ENCODE measurements around the gene TNFRSF17. TPM values are rescaled to one million over a fixed set of nuclear protein-coding genes. Genes with fewer than 3 reads are reported as not detected.

The TNFRSF17 gene
- polyA plus RNA-seq, 1 donor = not detected

- DNase-seq = peak in 1 of 2 donors; percentile 17
- H3K9me3 ChIP-seq (ENCODE audit: control insufficient read depth, low read depth, low read length) = no peaks in the 10 kb centered on the region
- H3K27me3 ChIP-seq (ENCODE audit: control insufficient read depth, insufficient read depth, low read length) = no peaks in the 10 kb centered on the region
- no peaks in the 10 kb centered on the region for H3K4me1 ChIP-seq (ENCODE audit: control insufficient read depth, insufficient read depth, low read length)
- no peak overlapping the region for H3K27ac ChIP-seq (ENCODE audit: low read length)
- H3K4me3 ChIP-seq (ENCODE audit: low read length) = no peak overlapping the region
- WGBS (ENCODE audit: insufficient coverage, low lambda C conversion rate) = no CpG with 5 or more reads among the region's 11 CpGs
- no peaks in the 10 kb centered on the region for H3K36me3 ChIP-seq (ENCODE audit: control insufficient read depth, insufficient read depth, low read length)
These were observed 37.5 kb downstream of the TNFRSF17 start for GRCh38 chr16:12002447-12003006.

GRCh38 chr16:12006637-12007036 is 41.6 kb downstream of the TNFRSF17 start:
- DNase-seq = no peak
- no CpG with 5 or more reads among the region's 3 CpGs for WGBS (ENCODE audit: insufficient coverage, low lambda C conversion rate)
- Histone ChIP-seq H3K27ac (ENCODE audit: low read length) (no peak overlapping the region), H3K4me1 (ENCODE audit: control insufficient read depth, insufficient read depth, low read length) (no peaks in the 10 kb centered on the region), H3K4me3 (ENCODE audit: low read length) (no peak overlapping the region), H3K9me3 (ENCODE audit: control insufficient read depth, low read depth, low read length) (no peaks in the 10 kb centered on the region), H3K36me3 (ENCODE audit: control insufficient read depth, insufficient read depth, low read length) (no peaks in the 10 kb centered on the region), H3K27me3 (ENCODE audit: control insufficient read depth, insufficient read depth, low read length) (no peaks in the 10 kb centered on the region)

DNA sequence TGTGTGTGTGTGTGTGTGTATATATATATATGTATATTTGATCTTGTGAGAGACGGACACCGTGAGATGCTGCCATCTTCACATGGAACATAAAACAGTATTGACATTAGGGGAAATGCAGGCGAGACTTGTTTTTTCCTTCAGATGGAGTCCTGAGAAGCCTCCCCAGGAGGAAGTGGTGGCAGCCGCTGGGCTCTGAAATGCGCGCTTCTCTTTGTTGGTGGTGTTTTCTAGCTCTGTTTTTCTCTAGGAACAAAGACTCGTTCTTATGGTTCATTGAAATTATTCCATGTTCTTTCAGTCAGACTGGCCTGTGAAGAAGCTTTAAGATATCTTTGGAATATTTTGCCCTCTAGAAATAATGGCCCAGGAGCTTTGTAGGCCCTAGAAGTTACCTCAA is 44.5 kb downstream of the TNFRSF17 start:
- Histone ChIP-seq H3K4me3 (ENCODE audit: low read length) (no peak overlapping the region), H3K4me1 (ENCODE audit: control insufficient read depth, insufficient read depth, low read length) (no peaks in the 10 kb centered on the region), H3K36me3 (ENCODE audit: control insufficient read depth, insufficient read depth, low read length) (no peaks in the 10 kb centered on the region), H3K27me3 (ENCODE audit: control insufficient read depth, insufficient read depth, low read length) (no peaks in the 10 kb centered on the region), H3K9me3 (ENCODE audit: control insufficient read depth, low read depth, low read length) (no peaks in the 10 kb centered on the region), H3K27ac (ENCODE audit: low read length) (no peak overlapping the region)
- DNase-seq = no peak
- WGBS (ENCODE audit: insufficient coverage, low lambda C conversion rate) = no CpG with 5 or more reads among the region's 7 CpGs

- WGBS (ENCODE audit: insufficient coverage, low lambda C conversion rate) = no CpG with 5 or more reads among the region's 2 CpGs
- no peak overlapping the region for H3K4me3 ChIP-seq (ENCODE audit: low read length)
- H3K27ac ChIP-seq (ENCODE audit: low read length) = no peak overlapping the region
- no peaks in the 10 kb centered on the region for H3K4me1 ChIP-seq (ENCODE audit: control insufficient read depth, insufficient read depth, low read length)
- H3K9me3 ChIP-seq (ENCODE audit: control insufficient read depth, low read depth, low read length) = no peaks in the 10 kb centered on the region
- H3K27me3 ChIP-seq (ENCODE audit: control insufficient read depth, insufficient read depth, low read length) = no peaks in the 10 kb centered on the region
- no peaks in the 10 kb centered on the region for H3K36me3 ChIP-seq (ENCODE audit: control insufficient read depth, insufficient read depth, low read length)
- no peak for DNase-seq
These were observed 44.9 kb downstream of the TNFRSF17 start for GRCh38 chr16:12009922-12010321.

DNA sequence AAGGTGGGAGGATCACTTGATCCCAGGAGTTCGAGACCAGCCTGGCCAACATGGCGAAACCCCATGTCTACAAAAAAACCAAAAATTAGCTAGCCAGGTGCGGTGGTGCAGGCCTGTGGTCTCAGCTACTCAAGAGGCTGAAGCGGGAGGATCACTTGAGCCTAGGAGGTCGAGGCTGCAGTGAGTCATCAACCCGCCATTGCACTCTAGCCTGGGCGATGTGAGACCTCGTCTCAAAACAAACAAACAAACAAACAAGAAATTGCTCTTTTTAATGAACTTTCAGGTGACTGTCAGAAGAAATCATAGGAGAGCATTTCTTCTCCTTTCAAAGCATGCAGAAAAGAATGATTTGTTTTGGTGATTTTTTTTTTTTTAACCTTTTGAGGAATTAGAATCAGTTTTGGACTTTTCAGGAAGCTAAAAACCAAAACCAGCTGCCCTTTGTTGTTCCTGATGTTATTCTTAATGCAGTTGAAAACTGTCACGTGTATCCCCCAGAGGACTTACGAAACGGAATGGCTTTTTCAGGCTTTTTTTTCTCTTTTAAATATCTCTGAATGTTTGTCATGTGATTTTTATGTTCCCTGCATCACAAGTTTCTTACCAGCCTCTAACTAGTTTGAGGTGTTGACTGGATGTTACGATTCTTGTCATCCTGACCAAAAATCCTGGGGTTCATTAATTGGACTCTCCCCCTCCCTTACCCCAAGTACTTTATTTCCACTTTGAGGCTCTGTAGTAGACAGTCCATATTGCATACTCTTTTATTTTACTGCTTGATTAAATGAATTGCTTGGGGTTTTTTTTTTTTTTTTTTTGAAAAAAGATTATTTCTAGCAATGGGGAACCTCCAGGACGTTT is 45.6 kb downstream of the TNFRSF17 start:
- WGBS (ENCODE audit: insufficient coverage, low lambda C conversion rate) = no CpG with 5 or more reads among the region's 13 CpGs
- no peaks in the 10 kb centered on the region for H3K36me3 ChIP-seq (ENCODE audit: control insufficient read depth, insufficient read depth, low read length)
- H3K4me3 ChIP-seq (ENCODE audit: low read length) = no peak overlapping the region
- no peaks in the 10 kb centered on the region for H3K4me1 ChIP-seq (ENCODE audit: control insufficient read depth, insufficient read depth, low read length)
- H3K27ac ChIP-seq (ENCODE audit: low read length) = no peak overlapping the region
- H3K27me3 ChIP-seq (ENCODE audit: control insufficient read depth, insufficient read depth, low read length) = no peaks in the 10 kb centered on the region
- H3K9me3 ChIP-seq (ENCODE audit: control insufficient read depth, low read depth, low read length) = no peaks in the 10 kb centered on the region
- no peak for DNase-seq

- no peak for DNase-seq
These were observed 46.6 kb downstream of the TNFRSF17 start for GRCh38 chr16:12011565-12011964.

GRCh38 chr16:12016291-12016947 is 51.4 kb downstream of the TNFRSF17 start:
- no peak overlapping the region for H3K27ac ChIP-seq (ENCODE audit: low read length)
- no peak overlapping the region for H3K4me3 ChIP-seq (ENCODE audit: low read length)
- no peak for DNase-seq
- no peaks in the 10 kb centered on the region for H3K9me3 ChIP-seq (ENCODE audit: control insufficient read depth, low read depth, low read length)
- 92% methylated on average over 2 of the region's 4 CpGs for WGBS (ENCODE audit: insufficient coverage, low lambda C conversion rate)
- H3K4me1 ChIP-seq (ENCODE audit: control insufficient read depth, insufficient read depth, low read length) = no peaks in the 10 kb centered on the region
- H3K27me3 ChIP-seq (ENCODE audit: control insufficient read depth, insufficient read depth, low read length) = no peaks in the 10 kb centered on the region
- no peaks in the 10 kb centered on the region for H3K36me3 ChIP-seq (ENCODE audit: control insufficient read depth, insufficient read depth, low read length)

More at GRCh38 chr16:12011565-12011964, 46.6 kb downstream of the TNFRSF17 start:
- Histone ChIP-seq H3K4me1 (ENCODE audit: control insufficient read depth, insufficient read depth, low read length) (no peaks in the 10 kb centered on the region), H3K9me3 (ENCODE audit: control insufficient read depth, low read depth, low read length) (no peaks in the 10 kb centered on the region), H3K4me3 (ENCODE audit: low read length) (no peak overlapping the region), H3K36me3 (ENCODE audit: control insufficient read depth, insufficient read depth, low read length) (no peaks in the 10 kb centered on the region), H3K27me3 (ENCODE audit: control insufficient read depth, insufficient read depth, low read length) (no peaks in the 10 kb centered on the region), H3K27ac (ENCODE audit: low read length) (no peak overlapping the region)
- WGBS (ENCODE audit: insufficient coverage, low lambda C conversion rate) = 70% methylated on average over 1 of the region's 4 CpGs

- no peaks in the 10 kb centered on the region for H3K9me3 ChIP-seq (ENCODE audit: control insufficient read depth, low read depth, low read length)
- no peak overlapping the region for H3K27ac ChIP-seq (ENCODE audit: low read length)
- H3K4me3 ChIP-seq (ENCODE audit: low read length) = no peak overlapping the region
- no peaks in the 10 kb centered on the region for H3K36me3 ChIP-seq (ENCODE audit: control insufficient read depth, insufficient read depth, low read length)
- DNase-seq = no peak
- WGBS (ENCODE audit: insufficient coverage, low lambda C conversion rate) = 75% methylated on average over 2 of the region's 5 CpGs
- no peaks in the 10 kb centered on the region for H3K4me1 ChIP-seq (ENCODE audit: control insufficient read depth, insufficient read depth, low read length)
- H3K27me3 ChIP-seq (ENCODE audit: control insufficient read depth, insufficient read depth, low read length) = no peaks in the 10 kb centered on the region
These were observed 52.5 kb downstream of the TNFRSF17 start for GRCh38 chr16:12017558-12017957.

Other genes with a start within 250 kb of the TNFRSF17 start
- gene TXNDC11, start 222.4 kb upstream of the TNFRSF17 start, polyA plus RNA-seq = 42.5 TPM
- 50.4 TPM for gene ZC3H7A, start 168.0 kb upstream of the TNFRSF17 start, polyA plus RNA-seq
- 251 TPM for gene RSL1D1, start 113.7 kb upstream of the TNFRSF17 start, polyA plus RNA-seq
- gene GSPT1, start 49.3 kb upstream of the TNFRSF17 start, polyA plus RNA-seq = 78.7 TPM
- 26.0 TPM for gene NPIPB2, start 23.2 kb upstream of the TNFRSF17 start, polyA plus RNA-seq
- gene SNX29, start 11.5 kb downstream of the TNFRSF17 start, polyA plus RNA-seq = 4.0 TPM

Data from large intestine (tissue), 3 donors.